Right lobe of liver (tissue), 4 donors: Measurements from ENCODE around the gene IL13RA1.

ENCODE experiments used
- CTCF ChIP-seq, 4 donors: fragments of 200-600 bp in 3 of 4; fragments of 450-650 bp in 1 of 4; IDR thresholded peaks; one replicate each; pipeline versions ENCODE4 v1.5.1 to v1.8.0; 2016 to 2022; ENCODE audit warnings: antibody characterized with exemption in 4 of 4, mild to moderate bottlenecking in 2 of 4
- POLR2A ChIP-seq: fragments of 450-650 bp; IDR thresholded peaks from one replicate; pipeline ENCODE4 v1.6.1; 2017; ENCODE audit warnings: antibody characterized with exemption, mild to moderate bottlenecking
- donor health status: DM: no; HTN: no; CAD: no.
- donor health status: DM: no; HTN: no; CAD: no.
- donor health status: DM: no; HTN: yes; CAD: no.

GRCh38 chrX:118702741-118703140 lies 24.7 kb upstream of the IL13RA1 start:
- no peak for TF ChIP-seq CTCF (IDR thresholded peaks at IDR 0.05)
- no peak for TF ChIP-seq POLR2A
